Esophagus muscularis mucosa (tissue), 4 donors: ENCODE data around the gene ADAM23. TPM values are rescaled to one million over a fixed set of nuclear protein-coding genes. Genes with fewer than 3 reads are reported as not detected.

Source experiments
- DNase-seq: peaks from one replicate; pipeline ENCODE4 v3.0.0-alpha.2; 2017; ENCODE audit errors: extremely low spot score
- H3K27ac ChIP-seq, 4 donors: fragments of 200-600 bp; sonication (generic); replicated peaks in 1 of 4; 1 replicate in 3 of 4; 2 replicates in 1 of 4; pipeline ENCODE4 v1.5.1; 2016 to 2019; ENCODE audit warnings: mild to moderate bottlenecking in 1 of 4
- H3K27me3 ChIP-seq, 4 donors: fragments of 200-600 bp; sonication (generic); one replicate each; pipeline versions ENCODE4 v1.5.1 to v1.6.0; 2016 to 2019
- H3K36me3 ChIP-seq, 4 donors: fragments of 200-600 bp; sonication (generic); one replicate each; pipeline ENCODE4 v1.5.1; 2016 to 2019
- H3K4me1 ChIP-seq, 4 donors: fragments of 200-600 bp; sonication (generic); one replicate each; pipeline ENCODE4 v1.5.1; 2016 to 2019
- H3K4me3 ChIP-seq, 4 donors: fragments of 200-600 bp; sonication (generic); 1 replicate in 2 of 4; 2 replicates in 2 of 4; pipeline ENCODE4 v1.5.1; 2016 to 2019; ENCODE audit warnings: mild to moderate bottlenecking in 4 of 4, moderate library complexity in 1 of 4
- H3K9me3 ChIP-seq, 4 donors: fragments of 200-600 bp; sonication (generic); 1 replicate in 3 of 4; 2 replicates in 1 of 4; pipeline ENCODE4 v1.5.1; 2016 to 2019
- EP300 ChIP-seq: sonication (generic); formaldehyde crosslinking; IDR thresholded peaks from one replicate; pipeline ENCODE4 v1.6.1; 2017; ENCODE audit warnings: antibody characterized with exemption
- POLR2A ChIP-seq: fragments of 450-650 bp; IDR thresholded peaks from one replicate; pipeline ENCODE4 v1.6.1; 2017; ENCODE audit warnings: antibody characterized with exemption, moderate library complexity, mild to moderate bottlenecking, low read depth
- POLR2AphosphoS5 ChIP-seq, 2 donors: sonication (generic); formaldehyde crosslinking; IDR thresholded peaks; one replicate each; pipeline ENCODE4 v1.6.1; 2017; ENCODE audit warnings: antibody characterized with exemption in 2 of 2
- WGBS: methylation state at CpG from one replicate; pipeline ENCODE4 v1.1.5; 2018; 5-methylcytosine and 5-hydroxymethylcytosine counted together
- intact Hi-C: fragments of 100-400 bp; cut with DNase I; formaldehyde crosslinking; loops from one replicate; pipeline ENCODE4 v1.15.1; 2023
- total RNA-seq, 4 donors: library from RNA; depleted of rRNA; stranded (reverse); fragments of >200 nt; gene quantifications; one replicate each; pipeline versions ENCODE4 v1.1.0 to v1.2.1, GENCODE V29; 2016
- TF ChIP-seq, protein P1 (sequence below), 3 experiments: fragments of 200-600 bp in 2 of 3; fragments of 450-650 bp in 1 of 3; sonication (generic) in 2 of 3; IDR thresholded peaks; one replicate each; pipeline ENCODE4 v1.5.1; 2017 to 2019; ENCODE audit warnings: antibody characterized with exemption in 3 of 3, mild to moderate bottlenecking in 2 of 3, moderate library complexity in 1 of 3

Gene ADAM23
- total RNA-seq, 4 donors from 2014 or later: 1.5 to 3.0 (median 2.2) TPM

GRCh38 chr2:206462240-206462854, 19.0 kb downstream of the ADAM23 start:
- intact Hi-C loops: no loop called here

DNA sequence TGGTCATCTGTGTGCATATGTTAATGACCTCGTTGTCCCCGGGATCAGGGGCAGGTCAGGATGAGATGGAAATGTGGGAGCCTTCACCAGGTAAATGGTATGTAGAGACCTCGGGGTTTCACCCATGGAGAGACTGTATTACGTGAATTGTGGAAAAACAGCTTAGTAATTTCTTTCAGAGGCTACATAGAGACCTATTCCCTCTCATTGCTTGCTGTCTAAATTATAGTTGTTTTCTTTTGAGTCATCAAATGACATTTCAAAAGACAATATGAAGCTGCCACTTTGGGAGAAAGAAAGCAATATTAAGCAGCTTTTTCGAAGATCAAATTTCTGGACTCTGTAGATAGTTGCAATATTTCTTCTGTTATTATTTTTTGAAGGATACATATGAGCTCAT, 20.4 kb downstream of the ADAM23 start:
- WGBS: 88% methylated on average over 5 of the region's 5 CpGs
- Histone ChIP-seq H3K36me3 (no peaks in the 10 kb centered on the region), H3K4me1 (no peaks in the 10 kb centered on the region), H3K9me3 (peaks cover 0 to 7% (median 0%) of the 10 kb centered on the region in 4 donors), H3K27ac (no peak overlapping the region), H3K27me3 (no peaks in the 10 kb centered on the region), H3K4me3 (no peak overlapping the region)
- TF ChIP-seq EP300 (no peak), POLR2AphosphoS5 (IDR thresholded peaks at IDR 0.05) (no peak), POLR2A (no peak)
- TF ChIP-seq, protein P1, sequence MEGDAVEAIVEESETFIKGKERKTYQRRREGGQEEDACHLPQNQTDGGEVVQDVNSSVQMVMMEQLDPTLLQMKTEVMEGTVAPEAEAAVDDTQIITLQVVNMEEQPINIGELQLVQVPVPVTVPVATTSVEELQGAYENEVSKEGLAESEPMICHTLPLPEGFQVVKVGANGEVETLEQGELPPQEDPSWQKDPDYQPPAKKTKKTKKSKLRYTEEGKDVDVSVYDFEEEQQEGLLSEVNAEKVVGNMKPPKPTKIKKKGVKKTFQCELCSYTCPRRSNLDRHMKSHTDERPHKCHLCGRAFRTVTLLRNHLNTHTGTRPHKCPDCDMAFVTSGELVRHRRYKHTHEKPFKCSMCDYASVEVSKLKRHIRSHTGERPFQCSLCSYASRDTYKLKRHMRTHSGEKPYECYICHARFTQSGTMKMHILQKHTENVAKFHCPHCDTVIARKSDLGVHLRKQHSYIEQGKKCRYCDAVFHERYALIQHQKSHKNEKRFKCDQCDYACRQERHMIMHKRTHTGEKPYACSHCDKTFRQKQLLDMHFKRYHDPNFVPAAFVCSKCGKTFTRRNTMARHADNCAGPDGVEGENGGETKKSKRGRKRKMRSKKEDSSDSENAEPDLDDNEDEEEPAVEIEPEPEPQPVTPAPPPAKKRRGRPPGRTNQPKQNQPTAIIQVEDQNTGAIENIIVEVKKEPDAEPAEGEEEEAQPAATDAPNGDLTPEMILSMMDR (IDR thresholded peaks at IDR 0.05): no peak
- intact Hi-C loops: no loop called here
- DNase-seq: no peak

More at GRCh38 chr2:206462240-206462854, 19.0 kb downstream of the ADAM23 start:
- Histone ChIP-seq H3K27me3 (no peaks in the 10 kb centered on the region), H3K27ac (no peak overlapping the region), H3K4me1 (no peaks in the 10 kb centered on the region), H3K4me3 (no peak overlapping the region), H3K36me3 (no peaks in the 10 kb centered on the region), H3K9me3 (peaks cover 0 to 4% (median 0%) of the 10 kb centered on the region in 4 donors)
- DNase-seq: no peak
- TF ChIP-seq POLR2A (no peak), POLR2AphosphoS5 (IDR thresholded peaks at IDR 0.05) (no peak)
- 47% methylated on average over 6 of the region's 6 CpGs for WGBS

GRCh38 chr2:206464597-206464996, 21.3 kb downstream of the ADAM23 start:
- Histone ChIP-seq H3K4me1 (no peaks in the 10 kb centered on the region), H3K27me3 (no peaks in the 10 kb centered on the region), H3K4me3 (no peak overlapping the region), H3K36me3 (no peaks in the 10 kb centered on the region), H3K27ac (no peak overlapping the region), H3K9me3 (peaks cover 0 to 7% (median 0%) of the 10 kb centered on the region in 4 donors)
- TF ChIP-seq EP300 (no peak), POLR2AphosphoS5 (IDR thresholded peaks at IDR 0.05) (no peak), POLR2A (no peak)
- TF ChIP-seq, protein P1 (IDR thresholded peaks at IDR 0.05): no peak
- WGBS: 79% methylated on average over 2 of the region's 2 CpGs
- intact Hi-C loops: no loop called here
- DNase-seq: no peak

DNA sequence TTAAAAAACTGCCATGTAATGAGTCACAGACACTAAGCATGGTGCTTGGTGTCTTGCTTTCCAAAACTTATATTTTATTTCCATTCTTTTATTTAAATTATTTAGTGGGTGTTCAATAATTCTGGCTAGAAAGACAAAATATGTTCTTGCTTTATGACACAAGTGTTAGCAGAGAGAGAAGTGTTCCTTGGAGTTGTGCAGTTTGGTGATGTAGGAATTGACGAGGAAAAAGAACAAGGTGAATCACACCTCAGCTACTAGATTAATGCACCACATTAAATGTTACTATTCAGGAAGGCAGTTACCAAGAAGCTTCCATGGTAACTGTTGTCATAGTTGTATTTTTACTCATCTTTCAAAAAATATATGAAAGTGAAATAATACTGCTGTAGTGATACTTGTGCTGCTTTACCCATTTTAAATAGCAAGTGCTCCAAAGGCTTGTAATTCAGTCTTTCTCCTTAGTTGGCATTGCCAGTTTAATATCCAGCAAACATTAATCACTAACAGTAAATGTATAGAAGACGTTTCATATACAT, 28.3 kb downstream of the ADAM23 start:
- intact Hi-C loops: no loop called here
- Histone ChIP-seq H3K4me3 (no peak overlapping the region), H3K36me3 (no peaks in the 10 kb centered on the region), H3K9me3 (peaks cover 0 to 3% (median 0%) of the 10 kb centered on the region in 4 donors), H3K4me1 (no peaks in the 10 kb centered on the region), H3K27me3 (no peaks in the 10 kb centered on the region), H3K27ac (no peak overlapping the region)
- 76% methylated on average over 2 of the region's 2 CpGs for WGBS
- TF ChIP-seq POLR2AphosphoS5 (IDR thresholded peaks at IDR 0.05) (no peak), EP300 (no peak), POLR2A (no peak)
- TF ChIP-seq, protein P1 (IDR thresholded peaks at IDR 0.05): no peak
- DNase-seq: no peak

GRCh38 chr2:206472094-206472493, 28.8 kb downstream of the ADAM23 start:
- no peaks in the 10 kb centered on the region for H3K27me3 ChIP-seq
- H3K4me3 ChIP-seq: no peak overlapping the region
- TF ChIP-seq, protein P1 (IDR thresholded peaks at IDR 0.05): no peak
- TF ChIP-seq POLR2A (no peak), EP300 (no peak), POLR2AphosphoS5 (IDR thresholded peaks at IDR 0.05) (no peak)
- no peaks in the 10 kb centered on the region for H3K36me3 ChIP-seq
- intact Hi-C loops: no loop called here
- H3K9me3 ChIP-seq: peaks cover 0 to 3% (median 0%) of the 10 kb centered on the region in 4 donors
- H3K27ac ChIP-seq: no peak overlapping the region
- H3K4me1 ChIP-seq: no peaks in the 10 kb centered on the region
- 79% methylated on average over 5 of the region's 5 CpGs for WGBS
- no peak for DNase-seq
